ENCODE measurements around the gene NXPH3.

DNA sequence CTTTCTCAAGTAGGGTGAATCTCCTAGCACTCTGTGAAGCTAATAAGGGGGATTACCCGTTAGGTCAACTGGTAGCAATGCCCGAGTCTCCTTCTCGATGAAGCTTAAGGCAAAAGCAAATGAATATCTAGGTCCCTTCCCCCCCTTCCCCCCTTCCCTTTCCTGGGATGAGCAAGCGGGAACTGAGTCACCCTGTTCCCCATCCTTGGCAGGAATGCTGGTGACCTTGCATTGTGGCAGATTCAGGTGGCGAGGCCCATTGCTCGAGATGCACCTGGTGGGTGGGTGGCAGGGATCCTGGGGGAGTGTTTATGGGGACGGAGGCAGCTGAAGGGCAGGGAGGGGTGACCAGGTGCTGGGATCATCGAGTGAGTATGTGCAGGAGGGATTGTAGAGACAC lies 7.1 kb downstream of the NXPH3 start:
- TF ChIP-seq POLR2A (IDR thresholded peaks at IDR 0.05; ENCODE audit: low read length) (no peak), GATA1 (IDR thresholded peaks at IDR 0.05; ENCODE audit: low read depth, low read length) (no peak)
